Measurements from ENCODE around the gene KIRREL3. TPM values are rescaled to one million over a fixed set of nuclear protein-coding genes. Genes with fewer than 3 reads are reported as not detected.

The KIRREL3 gene
- total and polyA plus RNA-seq, 2 of the 4 experiments (the other 2 are of a cell fraction): 10.9 to 15.9 TPM

DNA sequence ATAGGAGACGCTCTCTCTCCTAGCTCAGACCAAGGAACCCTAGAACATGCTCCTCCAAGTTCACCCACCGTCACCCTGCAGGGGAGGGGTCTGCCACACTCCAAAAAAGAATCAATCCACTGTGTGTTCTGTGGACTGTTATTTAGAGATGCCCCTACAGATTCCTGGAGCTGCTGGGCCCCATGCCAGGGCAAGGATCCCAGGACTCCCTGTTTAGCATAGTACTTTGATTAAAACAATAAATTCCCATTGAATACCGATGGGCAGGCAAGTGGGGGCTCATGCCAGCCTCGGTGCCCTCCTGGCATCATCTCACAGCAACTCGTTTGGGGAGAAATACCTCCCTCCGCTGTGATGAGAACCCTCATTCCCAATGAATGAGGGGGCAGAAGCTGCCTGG, 397.6 kb downstream of the KIRREL3 start:
- in situ Hi-C loops (cut with MboI; ENCODE audit: low sequenced_read_pairs): loop anchor here (10.0 to 25.0 kb wide), 2 partner anchors 298 to 734 kb away; partner anchors contain the start of gene DCPS
- no peak for ATAC-seq (ENCODE audit: low read depth)

More for the DNA sequence above, 397.6 kb downstream of the KIRREL3 start:
- Histone ChIP-seq H3K27me3 (ENCODE audit: control insufficient read depth, insufficient read depth, low read length) (no peaks in the 10 kb centered on the region), H3K9me3 (ENCODE audit: control insufficient read depth, insufficient read depth, low read length) (no peaks in the 10 kb centered on the region), H3K4me1 (ENCODE audit: control insufficient read depth, insufficient read depth, low read length) (no peaks in the 10 kb centered on the region), H3K79me1 (ENCODE audit: low read depth in 1 of 2, low read length in 2 of 2) (no peaks in the 10 kb centered on the region), H2BK20ac (ENCODE audit: low read depth, low read length) (no peak overlapping the region), H2BK120ac (ENCODE audit: low read depth, low read length) (no peak overlapping the region), H4K5ac (ENCODE audit: low read depth, low read length) (no peak overlapping the region), H3K9me1 (ENCODE audit: insufficient read depth, low read length) (no peaks in the 10 kb centered on the region), H3K23ac (ENCODE audit: low read depth, low read length) (no peak overlapping the region), H2AFZ (replicated peaks; ENCODE audit: low read length, poor library complexity) (no peak overlapping the region), H3K4ac (ENCODE audit: low read depth, low read length) (no peak overlapping the region), H3K9ac (ENCODE audit: low read depth, low read length) (no peak overlapping the region), H3K36me3 (ENCODE audit: control insufficient read depth, insufficient read depth, low read length) (no peaks in the 10 kb centered on the region), H2BK15ac (ENCODE audit: low read depth, low read length) (no peak overlapping the region), H3K18ac (ENCODE audit: low read depth, low read length) (no peak overlapping the region), H4K8ac (ENCODE audit: low read depth in 2 of 2, low read length in 2 of 2) (no peak overlapping the region), H3K14ac (replicated peaks; ENCODE audit: low read depth, low read length) (no peak overlapping the region), H4K91ac (ENCODE audit: insufficient read depth, low read depth, low read length) (no peak overlapping the region), H2AK9ac (replicated peaks; ENCODE audit: low read depth, low read length, poor library complexity) (no peak overlapping the region), H4K20me1 (ENCODE audit: insufficient read depth, low read length) (no peaks in the 10 kb centered on the region), H3K4me2 (ENCODE audit: low read depth, low read length) (no peak overlapping the region), H2BK5ac (ENCODE audit: low read depth, low read length, poor library complexity, severe bottlenecking) (no peak overlapping the region), H3K4me3 (ENCODE audit: insufficient read depth, low read depth, low read length) (no peak overlapping the region), H3K27ac (ENCODE audit: insufficient read depth, low read length) (no peak overlapping the region), H3K56ac (ENCODE audit: extremely low read depth, insufficient read depth, low read length) (no peak overlapping the region), H2AK5ac (ENCODE audit: low read depth, low read length) (no peak overlapping the region)
- POLR2A ChIA-PET (ENCODE audit: unreplicated experiment): no interaction called here
- dilution Hi-C loops (cut with HindIII; ENCODE audit: low sequenced_read_pairs, unreplicated experiment) (no loop called here), intact Hi-C loops (cut with micrococcal nuclease) (loop anchor here (10.0 kb wide), 1 partner anchor 288 kb away; no protein-coding TSS in a partner anchor)
- CTCF ChIA-PET: no interaction called here
- BruUV-seq (replicated peaks): no TSS peak
- 100% methylated on average over 1 of the region's 6 CpGs; no CpG with 5 or more reads in 1 of the 2 experiments for WGBS, 2 experiments (ENCODE audit: extremely low coverage in 2 of 2, insufficient read length in 1 of 2)
- TF ChIP-seq, protein P1, sequence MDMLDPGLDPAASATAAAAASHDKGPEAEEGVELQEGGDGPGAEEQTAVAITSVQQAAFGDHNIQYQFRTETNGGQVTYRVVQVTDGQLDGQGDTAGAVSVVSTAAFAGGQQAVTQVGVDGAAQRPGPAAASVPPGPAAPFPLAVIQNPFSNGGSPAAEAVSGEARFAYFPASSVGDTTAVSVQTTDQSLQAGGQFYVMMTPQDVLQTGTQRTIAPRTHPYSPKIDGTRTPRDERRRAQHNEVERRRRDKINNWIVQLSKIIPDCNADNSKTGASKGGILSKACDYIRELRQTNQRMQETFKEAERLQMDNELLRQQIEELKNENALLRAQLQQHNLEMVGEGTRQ (IDR thresholded peaks at IDR 0.05; ENCODE audit: low read depth, low read length): no peak
- TF ChIP-seq BHLHE40 (IDR thresholded peaks at IDR 0.05; ENCODE audit: low read depth, low read length) (no peak), SMC3 (IDR thresholded peaks at IDR 0.05; ENCODE audit: low read depth, low read length) (no peak), RFX5 (IDR thresholded peaks at IDR 0.05; ENCODE audit: low read depth, low read length) (no peak), CEBPB (IDR thresholded peaks at IDR 0.05; ENCODE audit: low read depth, low read length) (no peak), RCOR1 (IDR thresholded peaks at IDR 0.05; ENCODE audit: insufficient replicate concordance, low read length) (no peak), CHD1 (IDR thresholded peaks at IDR 0.05; ENCODE audit: low read depth, low read length) (no peak), POLR2A (IDR thresholded peaks at IDR 0.05; ENCODE audit: low read depth, low read length) (no peak), MAFK (IDR thresholded peaks at IDR 0.05; ENCODE audit: low read depth, low read length) (no peak), MAZ (IDR thresholded peaks at IDR 0.05; ENCODE audit: borderline replicate concordance, low read depth, low read length) (no peak), NFE2L2 (IDR thresholded peaks at IDR 0.05; ENCODE audit: low read depth, low read length) (no peak), FOS (IDR thresholded peaks at IDR 0.05; ENCODE audit: low read depth, low read length) (no peak)
- TF ChIP-seq, protein P2, sequence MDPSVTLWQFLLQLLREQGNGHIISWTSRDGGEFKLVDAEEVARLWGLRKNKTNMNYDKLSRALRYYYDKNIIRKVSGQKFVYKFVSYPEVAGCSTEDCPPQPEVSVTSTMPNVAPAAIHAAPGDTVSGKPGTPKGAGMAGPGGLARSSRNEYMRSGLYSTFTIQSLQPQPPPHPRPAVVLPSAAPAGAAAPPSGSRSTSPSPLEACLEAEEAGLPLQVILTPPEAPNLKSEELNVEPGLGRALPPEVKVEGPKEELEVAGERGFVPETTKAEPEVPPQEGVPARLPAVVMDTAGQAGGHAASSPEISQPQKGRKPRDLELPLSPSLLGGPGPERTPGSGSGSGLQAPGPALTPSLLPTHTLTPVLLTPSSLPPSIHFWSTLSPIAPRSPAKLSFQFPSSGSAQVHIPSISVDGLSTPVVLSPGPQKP (IDR thresholded peaks at IDR 0.05; ENCODE audit: borderline replicate concordance, low read depth, low read length): no peak
- TF ChIP-seq, protein P3, sequence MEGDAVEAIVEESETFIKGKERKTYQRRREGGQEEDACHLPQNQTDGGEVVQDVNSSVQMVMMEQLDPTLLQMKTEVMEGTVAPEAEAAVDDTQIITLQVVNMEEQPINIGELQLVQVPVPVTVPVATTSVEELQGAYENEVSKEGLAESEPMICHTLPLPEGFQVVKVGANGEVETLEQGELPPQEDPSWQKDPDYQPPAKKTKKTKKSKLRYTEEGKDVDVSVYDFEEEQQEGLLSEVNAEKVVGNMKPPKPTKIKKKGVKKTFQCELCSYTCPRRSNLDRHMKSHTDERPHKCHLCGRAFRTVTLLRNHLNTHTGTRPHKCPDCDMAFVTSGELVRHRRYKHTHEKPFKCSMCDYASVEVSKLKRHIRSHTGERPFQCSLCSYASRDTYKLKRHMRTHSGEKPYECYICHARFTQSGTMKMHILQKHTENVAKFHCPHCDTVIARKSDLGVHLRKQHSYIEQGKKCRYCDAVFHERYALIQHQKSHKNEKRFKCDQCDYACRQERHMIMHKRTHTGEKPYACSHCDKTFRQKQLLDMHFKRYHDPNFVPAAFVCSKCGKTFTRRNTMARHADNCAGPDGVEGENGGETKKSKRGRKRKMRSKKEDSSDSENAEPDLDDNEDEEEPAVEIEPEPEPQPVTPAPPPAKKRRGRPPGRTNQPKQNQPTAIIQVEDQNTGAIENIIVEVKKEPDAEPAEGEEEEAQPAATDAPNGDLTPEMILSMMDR (conservative IDR thresholded peaks at IDR 0.05; ENCODE audit: low read depth, low read length): no peak
- DNase-seq: no peak

All from IMR-90 (cell line).